ENCODE results near the gene C4A. TPM values are rescaled to one million over a fixed set of nuclear protein-coding genes. Genes with fewer than 3 reads are reported as not detected.

The C4A gene
- total and polyA plus RNA-seq, 10 of the 15 experiments (the other 5 are each of a cell fraction or from before 2014, with no cell fraction given) = 0.13 to 5.4 (median 0.88) TPM; not detected in 1

DNA sequence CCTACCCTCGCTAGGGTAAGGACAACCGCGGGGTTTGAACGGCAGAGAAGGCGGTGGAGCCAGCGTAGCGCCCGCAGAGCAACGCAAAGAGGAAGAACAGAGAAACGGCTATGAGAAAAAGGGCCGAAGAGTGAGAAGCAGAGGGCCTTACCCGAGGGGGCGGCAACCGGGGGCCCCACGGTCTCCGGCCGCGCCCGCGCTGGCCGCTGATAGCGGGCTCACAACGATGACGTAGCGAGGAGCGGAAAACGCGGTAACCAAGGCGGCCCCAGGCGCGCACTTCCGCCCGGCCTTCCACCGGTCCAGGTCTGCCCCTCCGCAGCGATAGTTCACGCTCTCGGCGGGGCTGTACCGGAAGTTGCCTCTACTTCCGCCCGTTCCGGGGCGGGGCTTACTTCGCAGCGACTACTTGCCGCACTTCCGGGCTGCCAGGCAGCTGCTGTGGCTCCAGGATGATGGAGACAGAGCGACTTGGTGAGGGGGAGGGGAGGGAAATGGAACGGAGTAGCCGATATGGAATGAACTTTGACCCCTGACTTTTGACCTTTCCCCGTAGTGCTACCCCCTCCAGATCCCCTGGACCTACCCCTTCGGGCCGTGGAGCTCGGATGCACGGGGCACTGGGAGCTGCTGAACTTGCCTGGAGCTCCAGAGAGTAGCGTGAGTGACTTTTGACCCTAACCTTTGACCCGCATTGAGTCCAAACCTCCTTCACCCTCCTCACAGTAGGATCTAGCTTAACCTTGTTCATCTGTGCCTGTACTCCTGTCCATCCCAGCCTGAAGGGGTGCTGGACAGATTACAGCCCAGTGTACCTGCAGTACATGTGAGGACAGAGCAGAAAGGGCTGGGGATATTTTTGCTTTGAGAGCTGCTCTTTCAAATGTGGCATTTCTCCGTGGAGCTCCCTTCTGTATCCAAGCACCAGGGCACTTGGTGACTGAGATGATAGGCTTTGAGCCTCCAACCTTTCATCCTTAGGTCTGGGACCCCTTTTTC, 22.8 kb upstream of the C4A start, which contains the start of the genes NELFE and SKIC2 (continued):
- TF ChIP-seq, protein P1, sequence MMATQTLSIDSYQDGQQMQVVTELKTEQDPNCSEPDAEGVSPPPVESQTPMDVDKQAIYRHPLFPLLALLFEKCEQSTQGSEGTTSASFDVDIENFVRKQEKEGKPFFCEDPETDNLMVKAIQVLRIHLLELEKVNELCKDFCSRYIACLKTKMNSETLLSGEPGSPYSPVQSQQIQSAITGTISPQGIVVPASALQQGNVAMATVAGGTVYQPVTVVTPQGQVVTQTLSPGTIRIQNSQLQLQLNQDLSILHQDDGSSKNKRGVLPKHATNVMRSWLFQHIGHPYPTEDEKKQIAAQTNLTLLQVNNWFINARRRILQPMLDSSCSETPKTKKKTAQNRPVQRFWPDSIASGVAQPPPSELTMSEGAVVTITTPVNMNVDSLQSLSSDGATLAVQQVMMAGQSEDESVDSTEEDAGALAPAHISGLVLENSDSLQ (IDR thresholded peaks at IDR 0.05) = peak; percentile 78
- TF ChIP-seq TCF3 (IDR thresholded peaks at IDR 0.05; ENCODE audit: borderline replicate concordance, insufficient read depth, low read depth, low read length) (0 out of 2 replicates have a peak, but pooled peaks have one; percentile 57), ZNF207 (IDR thresholded peaks at IDR 0.05; ENCODE audit: borderline replicate concordance) (peak; percentile 63), SIN3A (IDR thresholded peaks at IDR 0.05; ENCODE audit: low read depth, low read length) (peak; percentile 98), SREBF1 (IDR thresholded peaks at IDR 0.05; ENCODE audit: low read length) (peak; percentile 63; the same call in 1 of the 2 replicates), BACH1 (IDR thresholded peaks at IDR 0.05; ENCODE audit: borderline replicate concordance) (no peak; the same call in 1 of the 2 replicates), HDGF (IDR thresholded peaks at IDR 0.05) (peak; percentile 86), NFIC (IDR thresholded peaks at IDR 0.05; ENCODE audit: low read depth, low read length) (no peak), JUND (IDR thresholded peaks at IDR 0.05; ENCODE audit: low read depth, low read length) (no peak), PML (IDR thresholded peaks at IDR 0.05; ENCODE audit: low read length) (peak; percentile 86; the same call in 1 of the 2 replicates), IKZF1 (conservative IDR thresholded peaks at IDR 0.05) (peak; percentile 96), SPI1 (IDR thresholded peaks at IDR 0.05; ENCODE audit: borderline replicate concordance, insufficient read depth, low read depth, low read length) (peak; percentile 63), TBL1XR1 (IDR thresholded peaks at IDR 0.05; ENCODE audit: low read depth, low read length) (peak; percentile 42; the same call in 1 of the 2 replicates), TAF1 (IDR thresholded peaks at IDR 0.05; ENCODE audit: borderline replicate concordance, low read depth, low read length) (peak; percentile 99), CBX5 (IDR thresholded peaks at IDR 0.05; ENCODE audit: low read depth) (no peak), GABPA (IDR thresholded peaks at IDR 0.05; ENCODE audit: low read depth) (peak; percentile 96), RB1 (IDR thresholded peaks at IDR 0.05; ENCODE audit: borderline replicate concordance) (no peak), RELA (IDR thresholded peaks at IDR 0.05; ENCODE audit: borderline replicate concordance, partially characterized antibody) (peak; percentile 62), MXI1 (IDR thresholded peaks at IDR 0.05; ENCODE audit: low read depth, low read length) (peak; percentile 93), FOS (IDR thresholded peaks at IDR 0.05; ENCODE audit: borderline replicate concordance, extremely low read depth, insufficient read length) (no peak), JUNB (IDR thresholded peaks at IDR 0.05) (no peak), WRNIP1 (IDR thresholded peaks at IDR 0.05; ENCODE audit: borderline replicate concordance, low read depth, low read length) (no peak), TCF7 (IDR thresholded peaks at IDR 0.05; ENCODE audit: borderline replicate concordance) (peak; percentile 4; the same call in 1 of the 2 replicates)
- TF ChIP-seq, protein P2, sequence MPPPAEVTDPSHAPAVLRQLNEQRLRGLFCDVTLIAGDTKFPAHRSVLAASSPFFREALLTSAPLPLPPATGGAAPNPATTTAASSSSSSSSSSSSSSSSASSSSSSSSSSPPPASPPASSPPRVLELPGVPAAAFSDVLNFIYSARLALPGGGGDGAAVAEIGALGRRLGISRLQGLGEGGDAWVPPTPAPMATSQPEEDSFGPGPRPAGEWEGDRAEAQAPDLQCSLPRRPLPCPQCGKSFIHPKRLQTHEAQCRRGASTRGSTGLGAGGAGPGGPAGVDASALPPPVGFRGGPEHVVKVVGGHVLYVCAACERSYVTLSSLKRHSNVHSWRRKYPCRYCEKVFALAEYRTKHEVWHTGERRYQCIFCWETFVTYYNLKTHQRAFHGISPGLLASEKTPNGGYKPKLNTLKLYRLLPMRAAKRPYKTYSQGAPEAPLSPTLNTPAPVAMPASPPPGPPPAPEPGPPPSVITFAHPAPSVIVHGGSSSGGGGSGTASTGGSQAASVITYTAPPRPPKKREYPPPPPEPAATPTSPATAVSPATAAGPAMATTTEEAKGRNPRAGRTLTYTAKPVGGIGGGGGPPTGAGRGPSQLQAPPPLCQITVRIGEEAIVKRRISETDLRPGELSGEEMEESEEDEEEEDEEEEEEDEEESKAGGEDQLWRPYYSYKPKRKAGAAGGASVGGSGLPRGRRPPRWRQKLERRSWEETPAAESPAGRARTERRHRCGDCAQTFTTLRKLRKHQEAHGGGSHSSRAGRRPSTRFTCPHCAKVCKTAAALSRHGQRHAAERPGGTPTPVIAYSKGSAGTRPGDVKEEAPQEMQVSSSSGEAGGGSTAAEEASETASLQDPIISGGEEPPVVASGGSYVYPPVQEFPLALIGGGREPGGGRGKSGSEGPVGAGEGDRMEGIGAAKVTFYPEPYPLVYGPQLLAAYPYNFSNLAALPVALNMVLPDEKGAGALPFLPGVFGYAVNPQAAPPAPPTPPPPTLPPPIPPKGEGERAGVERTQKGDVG (CRISPR knock-in tag; IDR thresholded peaks at IDR 0.05) = no peak
- TF ChIP-seq, protein P3, sequence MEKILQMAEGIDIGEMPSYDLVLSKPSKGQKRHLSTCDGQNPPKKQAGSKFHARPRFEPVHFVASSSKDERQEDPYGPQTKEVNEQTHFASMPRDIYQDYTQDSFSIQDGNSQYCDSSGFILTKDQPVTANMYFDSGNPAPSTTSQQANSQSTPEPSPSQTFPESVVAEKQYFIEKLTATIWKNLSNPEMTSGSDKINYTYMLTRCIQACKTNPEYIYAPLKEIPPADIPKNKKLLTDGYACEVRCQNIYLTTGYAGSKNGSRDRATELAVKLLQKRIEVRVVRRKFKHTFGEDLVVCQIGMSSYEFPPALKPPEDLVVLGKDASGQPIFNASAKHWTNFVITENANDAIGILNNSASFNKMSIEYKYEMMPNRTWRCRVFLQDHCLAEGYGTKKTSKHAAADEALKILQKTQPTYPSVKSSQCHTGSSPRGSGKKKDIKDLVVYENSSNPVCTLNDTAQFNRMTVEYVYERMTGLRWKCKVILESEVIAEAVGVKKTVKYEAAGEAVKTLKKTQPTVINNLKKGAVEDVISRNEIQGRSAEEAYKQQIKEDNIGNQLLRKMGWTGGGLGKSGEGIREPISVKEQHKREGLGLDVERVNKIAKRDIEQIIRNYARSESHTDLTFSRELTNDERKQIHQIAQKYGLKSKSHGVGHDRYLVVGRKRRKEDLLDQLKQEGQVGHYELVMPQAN (conservative IDR thresholded peaks at IDR 0.05) = peak; percentile 88

Data from GM12878 (cell line).